ENCODE measurements around the gene ZP1.

ZP1 gene

DNA sequence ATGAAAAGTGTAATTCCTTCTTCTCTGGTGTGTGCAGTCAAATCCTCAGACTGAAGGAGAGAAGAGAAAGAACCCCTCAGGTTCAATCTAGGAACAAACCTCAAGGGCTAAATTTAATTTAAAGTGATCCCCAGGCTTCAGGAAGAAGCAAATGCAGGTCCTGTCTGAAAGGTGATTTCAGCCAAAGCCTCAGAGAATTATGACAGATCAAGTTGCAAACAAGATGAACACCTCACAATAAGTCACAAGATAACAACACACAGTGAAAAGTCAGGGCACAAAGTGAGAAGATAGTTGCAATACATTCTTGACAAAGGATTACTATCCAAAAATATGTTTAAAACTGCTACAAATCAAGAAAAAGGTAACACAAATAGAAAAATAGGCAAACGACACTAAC lies 11.8 kb downstream of the ZP1 start:
- ChIA-PET POLR2A (no interaction called here), CTCF (interaction anchor here (0.9 to 1.1 kb wide), 3 partner anchors 8 to 12 kb away, joined by 3 to 4 read pairs (median 4); no protein-coding TSS in a partner anchor)
- H3K36me3 ChIP-seq (ENCODE audit: control insufficient read depth in 2 of 2, insufficient read depth in 1 of 2, low read length in 2 of 2): peaks cover 0 to 28% of the 10 kb centered on the region in 2 experiments; a peak in 1 of 3 replicates
- TF ChIP-seq ZNF626 (tag by site-specific recombination; IDR thresholded peaks at IDR 0.05): no peak
- TF ChIP-seq ZBTB48 (tag by site-specific recombination; IDR thresholded peaks at IDR 0.05): no peak
- no peak for TF ChIP-seq ZNF48 (tag by site-specific recombination; IDR thresholded peaks at IDR 0.05)
- no peak overlapping the region for H3K4me3 ChIP-seq (ENCODE audit: low read depth, low read length)
- H3K9me3 ChIP-seq (ENCODE audit: control insufficient read depth, insufficient read depth, low read depth, low read length): no peaks in the 10 kb centered on the region
- H3K4me1 ChIP-seq (ENCODE audit: control insufficient read depth, insufficient read depth, low read length): no peaks in the 10 kb centered on the region
- no peak overlapping the region for H3K27ac ChIP-seq (ENCODE audit: extremely low read depth, low read depth, low read length)

DNA sequence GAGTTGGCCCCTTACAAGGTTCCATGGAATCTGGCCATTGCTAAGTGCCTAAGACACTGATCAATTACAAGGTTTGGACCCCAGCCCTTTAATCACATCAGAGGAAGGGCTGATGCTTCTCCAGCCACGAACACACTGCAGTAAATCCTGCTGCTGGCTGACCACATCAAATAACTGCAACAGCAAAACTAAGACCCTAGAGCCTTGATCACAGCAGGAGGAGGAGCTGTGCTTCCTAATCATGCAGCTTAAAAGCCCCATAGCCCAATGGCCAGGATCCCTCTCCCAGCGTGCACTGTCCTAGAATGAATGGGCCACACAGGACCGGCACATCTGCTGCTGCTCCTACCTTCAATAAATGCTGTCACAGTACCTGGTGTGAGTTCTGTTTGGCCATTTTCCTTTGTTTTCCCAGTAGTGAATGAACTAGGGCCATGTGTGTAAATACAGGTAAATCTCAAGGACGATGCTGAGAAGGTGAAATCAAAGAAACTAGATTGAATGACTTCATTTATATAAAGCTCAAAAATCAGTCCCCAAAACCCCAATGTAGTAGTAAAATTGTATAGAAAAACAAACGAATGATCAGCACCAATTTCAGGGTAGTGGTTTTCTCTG lies 12.7 kb downstream of the ZP1 start:
- Histone ChIP-seq H3K27ac (ENCODE audit: extremely low read depth, low read depth, low read length) (no peak overlapping the region), H3K4me3 (ENCODE audit: low read depth, low read length) (no peak overlapping the region), H3K4me1 (ENCODE audit: control insufficient read depth, insufficient read depth, low read length) (no peaks in the 10 kb centered on the region), H3K9me3 (ENCODE audit: control insufficient read depth, insufficient read depth, low read depth, low read length) (no peaks in the 10 kb centered on the region), H3K36me3 (ENCODE audit: control insufficient read depth in 2 of 2, insufficient read depth in 1 of 2, low read length in 2 of 2) (peaks cover 0 to 28% of the 10 kb centered on the region in 2 experiments; a peak in 1 of 3 replicates)
- POLR2A ChIA-PET: no interaction called here
- TF ChIP-seq ZNF280D (tag by site-specific recombination; IDR thresholded peaks at IDR 0.05): no peak
- CTCF ChIA-PET: interaction anchor here (1.1 kb wide), 1 partner anchor 20 kb away, joined by 6 read pairs; no protein-coding TSS in a partner anchor

DNA sequence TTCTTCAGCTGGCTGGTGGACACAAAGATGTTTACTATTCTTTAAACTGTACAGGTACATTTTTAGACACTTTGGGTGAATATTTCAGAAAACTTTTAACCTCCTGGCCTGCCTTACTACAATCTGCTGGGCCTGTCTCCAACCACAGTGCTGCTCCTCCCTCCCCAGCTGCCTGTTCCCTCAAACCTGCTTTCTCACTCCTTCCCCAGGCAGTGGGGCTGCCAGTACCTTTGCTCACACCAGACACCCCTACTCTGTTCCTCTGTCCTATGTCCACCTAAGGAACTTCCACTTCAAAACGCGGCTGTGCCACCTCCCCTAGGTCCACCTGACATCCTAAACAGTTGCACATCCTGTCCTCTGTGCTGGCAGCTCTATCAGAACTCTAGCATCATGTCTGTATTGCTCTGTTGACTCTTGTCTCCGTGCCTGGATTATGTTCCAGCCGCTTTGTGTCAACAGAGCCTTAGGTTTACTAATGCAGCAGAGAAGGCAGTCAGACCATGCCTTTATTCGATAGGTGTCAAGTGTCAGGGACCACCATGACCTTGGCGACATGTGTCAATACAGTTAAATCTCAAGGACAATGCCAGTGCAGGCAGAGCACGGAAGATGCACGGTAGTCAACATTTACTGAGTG lies 13.4 kb downstream of the ZP1 start:
- ChIA-PET POLR2A (no interaction called here), CTCF (interaction anchor here (1.1 kb wide), 1 partner anchor 19 kb away, joined by 6 read pairs; no protein-coding TSS in a partner anchor)
- Histone ChIP-seq H3K27ac (ENCODE audit: extremely low read depth, low read depth, low read length) (no peak overlapping the region), H3K36me3 (ENCODE audit: control insufficient read depth in 2 of 2, insufficient read depth in 1 of 2, low read length in 2 of 2) (peaks cover 0 to 28% of the 10 kb centered on the region in 2 experiments; a peak in 1 of 3 replicates), H3K9me3 (ENCODE audit: control insufficient read depth, insufficient read depth, low read depth, low read length) (no peaks in the 10 kb centered on the region), H3K4me1 (ENCODE audit: control insufficient read depth, insufficient read depth, low read length) (no peaks in the 10 kb centered on the region), H3K4me3 (ENCODE audit: low read depth, low read length) (no peak overlapping the region)
- no peak for TF ChIP-seq ZSCAN5A (tag by site-specific recombination; IDR thresholded peaks at IDR 0.05)
- no peak for TF ChIP-seq PATZ1 (tag by site-specific recombination; IDR thresholded peaks at IDR 0.05)
- no peak for TF ChIP-seq HOXA7 (CRISPR knock-in tag; IDR thresholded peaks at IDR 0.05; ENCODE audit: borderline replicate concordance)
- TF ChIP-seq ZBTB8A (tag by site-specific recombination; IDR thresholded peaks at IDR 0.05): no peak
- no peak for TF ChIP-seq ZNF776 (tag by site-specific recombination; IDR thresholded peaks at IDR 0.05; ENCODE audit: borderline replicate concordance)
- no peak for TF ChIP-seq SP7 (tag by site-specific recombination; IDR thresholded peaks at IDR 0.05)
- TF ChIP-seq, protein P1, sequence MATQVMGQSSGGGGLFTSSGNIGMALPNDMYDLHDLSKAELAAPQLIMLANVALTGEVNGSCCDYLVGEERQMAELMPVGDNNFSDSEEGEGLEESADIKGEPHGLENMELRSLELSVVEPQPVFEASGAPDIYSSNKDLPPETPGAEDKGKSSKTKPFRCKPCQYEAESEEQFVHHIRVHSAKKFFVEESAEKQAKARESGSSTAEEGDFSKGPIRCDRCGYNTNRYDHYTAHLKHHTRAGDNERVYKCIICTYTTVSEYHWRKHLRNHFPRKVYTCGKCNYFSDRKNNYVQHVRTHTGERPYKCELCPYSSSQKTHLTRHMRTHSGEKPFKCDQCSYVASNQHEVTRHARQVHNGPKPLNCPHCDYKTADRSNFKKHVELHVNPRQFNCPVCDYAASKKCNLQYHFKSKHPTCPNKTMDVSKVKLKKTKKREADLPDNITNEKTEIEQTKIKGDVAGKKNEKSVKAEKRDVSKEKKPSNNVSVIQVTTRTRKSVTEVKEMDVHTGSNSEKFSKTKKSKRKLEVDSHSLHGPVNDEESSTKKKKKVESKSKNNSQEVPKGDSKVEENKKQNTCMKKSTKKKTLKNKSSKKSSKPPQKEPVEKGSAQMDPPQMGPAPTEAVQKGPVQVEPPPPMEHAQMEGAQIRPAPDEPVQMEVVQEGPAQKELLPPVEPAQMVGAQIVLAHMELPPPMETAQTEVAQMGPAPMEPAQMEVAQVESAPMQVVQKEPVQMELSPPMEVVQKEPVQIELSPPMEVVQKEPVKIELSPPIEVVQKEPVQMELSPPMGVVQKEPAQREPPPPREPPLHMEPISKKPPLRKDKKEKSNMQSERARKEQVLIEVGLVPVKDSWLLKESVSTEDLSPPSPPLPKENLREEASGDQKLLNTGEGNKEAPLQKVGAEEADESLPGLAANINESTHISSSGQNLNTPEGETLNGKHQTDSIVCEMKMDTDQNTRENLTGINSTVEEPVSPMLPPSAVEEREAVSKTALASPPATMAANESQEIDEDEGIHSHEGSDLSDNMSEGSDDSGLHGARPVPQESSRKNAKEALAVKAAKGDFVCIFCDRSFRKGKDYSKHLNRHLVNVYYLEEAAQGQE (tag by site-specific recombination; IDR thresholded peaks at IDR 0.05): no peak
- TF ChIP-seq, protein P2, sequence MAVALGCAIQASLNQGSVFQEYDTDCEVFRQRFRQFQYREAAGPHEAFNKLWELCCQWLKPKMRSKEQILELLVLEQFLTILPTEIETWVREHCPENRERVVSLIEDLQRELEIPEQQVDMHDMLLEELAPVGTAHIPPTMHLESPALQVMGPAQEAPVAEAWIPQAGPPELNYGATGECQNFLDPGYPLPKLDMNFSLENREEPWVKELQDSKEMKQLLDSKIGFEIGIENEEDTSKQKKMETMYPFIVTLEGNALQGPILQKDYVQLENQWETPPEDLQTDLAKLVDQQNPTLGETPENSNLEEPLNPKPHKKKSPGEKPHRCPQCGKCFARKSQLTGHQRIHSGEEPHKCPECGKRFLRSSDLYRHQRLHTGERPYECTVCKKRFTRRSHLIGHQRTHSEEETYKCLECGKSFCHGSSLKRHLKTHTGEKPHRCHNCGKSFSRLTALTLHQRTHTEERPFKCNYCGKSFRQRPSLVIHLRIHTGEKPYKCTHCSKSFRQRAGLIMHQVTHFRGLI (tag by site-specific recombination; IDR thresholded peaks at IDR 0.05): no peak
- TF ChIP-seq ZNF132 (tag by site-specific recombination; IDR thresholded peaks at IDR 0.05; ENCODE audit: borderline replicate concordance): no peak
- no peak for TF ChIP-seq ZNF600 (tag by site-specific recombination; IDR thresholded peaks at IDR 0.05)
- no peak for TF ChIP-seq ZFP3 (tag by site-specific recombination; IDR thresholded peaks at IDR 0.05; ENCODE audit: low read depth)
- no peak for TF ChIP-seq IKZF3 (tag by site-specific recombination; IDR thresholded peaks at IDR 0.05)
- no peak for TF ChIP-seq OVOL3 (tag by site-specific recombination; IDR thresholded peaks at IDR 0.05)
- no peak for TF ChIP-seq ZNF146 (tag by site-specific recombination; IDR thresholded peaks at IDR 0.05)

Measured in HEK293 (cell line).